Measurements from ENCODE around the gene RNF217. TPM values are rescaled to one million over a fixed set of nuclear protein-coding genes. Genes with fewer than 3 reads are reported as not detected.

The RNF217 gene
- total RNA-seq, 1 donor from 2014 or later = 25.5 TPM

- Histone ChIP-seq H3K27me3 (ENCODE audit: low read depth) (no peaks in the 10 kb centered on the region), H3K4me1 (no peaks in the 10 kb centered on the region), H3K4me3 (no peak overlapping the region), H3K36me3 (peaks cover 38% of the 10 kb centered on the region), H3K27ac (no peak overlapping the region), H3K9me3 (peaks cover 8% of the 10 kb centered on the region)
- DNase-seq (no peak), ATAC-seq (no peak)
- intact Hi-C loops (cut with DNase I) = no loop called here
- no peak for TF ChIP-seq CTCF (IDR thresholded peaks at IDR 0.05)
Observed at GRCh38 chr6:124974771-124975377, 12.6 kb downstream of the RNF217 start.

- Histone ChIP-seq H3K27me3 (ENCODE audit: low read depth) (no peaks in the 10 kb centered on the region), H3K9me3 (peaks cover 8% of the 10 kb centered on the region), H3K4me1 (no peaks in the 10 kb centered on the region), H3K36me3 (peaks cover 26% of the 10 kb centered on the region), H3K27ac (no peak overlapping the region), H3K4me3 (no peak overlapping the region)
- intact Hi-C loops (cut with DNase I) = no loop called here
- ATAC-seq (no peak), DNase-seq (no peak)
- no peak for TF ChIP-seq CTCF (IDR thresholded peaks at IDR 0.05)
Observed at GRCh38 chr6:124977067-124977908, 15.1 kb downstream of the RNF217 start.

DNA sequence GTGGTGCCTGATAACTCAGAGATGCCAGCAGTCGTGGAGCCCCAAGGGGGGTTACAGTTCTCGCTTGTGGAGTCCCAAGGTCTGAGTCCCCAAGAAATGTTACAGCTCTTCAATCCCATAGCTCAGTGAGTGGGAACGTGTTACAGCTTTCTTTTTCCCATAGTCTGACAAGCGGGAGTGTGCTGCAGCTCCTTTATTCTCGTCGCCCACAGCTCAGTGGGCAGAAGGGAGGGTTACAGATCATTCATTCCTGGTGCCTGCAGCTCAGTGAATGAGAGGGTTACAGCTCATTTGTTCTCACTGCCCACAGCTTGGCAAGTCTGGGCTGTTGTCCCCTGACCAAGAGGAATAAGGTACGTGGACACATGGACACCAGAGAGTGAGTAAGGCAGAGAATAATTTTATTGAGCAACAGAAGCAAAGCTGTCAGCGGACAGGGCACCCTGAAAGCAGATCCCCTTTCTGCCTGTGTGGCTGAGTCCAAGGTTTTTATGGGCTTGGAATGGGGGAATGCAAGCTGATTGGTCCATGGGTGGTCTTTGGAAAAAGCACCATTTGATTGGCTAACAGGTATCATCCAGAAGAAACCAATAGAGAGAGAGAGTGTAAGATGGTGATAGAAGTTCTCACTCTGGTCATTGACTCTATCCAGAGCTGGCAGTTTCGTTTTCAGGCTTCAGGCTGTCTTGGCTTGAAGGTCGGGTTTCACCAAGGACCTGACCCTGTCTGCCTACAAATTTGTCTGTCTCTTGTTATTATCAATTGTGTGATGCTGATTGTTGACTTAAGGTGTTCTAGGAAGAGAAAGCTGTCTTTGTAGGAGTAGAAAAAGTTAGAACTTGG lies 16.4 kb downstream of the RNF217 start:
- Histone ChIP-seq H3K27ac (no peak overlapping the region), H3K4me1 (no peaks in the 10 kb centered on the region), H3K4me3 (no peak overlapping the region), H3K27me3 (ENCODE audit: low read depth) (no peaks in the 10 kb centered on the region), H3K36me3 (peaks cover 15% of the 10 kb centered on the region), H3K9me3 (peaks cover 8% of the 10 kb centered on the region)
- intact Hi-C loops (cut with DNase I) = no loop called here
- ATAC-seq = no peak
- no peak for TF ChIP-seq CTCF (IDR thresholded peaks at IDR 0.05)
- no peak for DNase-seq

GRCh38 chr6:124979294-124979678 lies 17.0 kb downstream of the RNF217 start:
- H3K4me1 ChIP-seq = no peaks in the 10 kb centered on the region
- DNase-seq (no peak), ATAC-seq (no peak)
- peaks cover 8% of the 10 kb centered on the region for H3K9me3 ChIP-seq
- TF ChIP-seq CTCF (IDR thresholded peaks at IDR 0.05) = no peak
- intact Hi-C loops (cut with DNase I) = no loop called here
- no peak overlapping the region for H3K4me3 ChIP-seq
- no peaks in the 10 kb centered on the region for H3K27me3 ChIP-seq (ENCODE audit: low read depth)
- no peak overlapping the region for H3K27ac ChIP-seq
- H3K36me3 ChIP-seq = peaks cover 10% of the 10 kb centered on the region

- Histone ChIP-seq H3K9me3 (peaks cover 8% of the 10 kb centered on the region), H3K4me3 (no peak overlapping the region), H3K27me3 (ENCODE audit: low read depth) (no peaks in the 10 kb centered on the region), H3K27ac (no peak overlapping the region), H3K36me3 (peaks cover 10% of the 10 kb centered on the region), H3K4me1 (peaks cover 6% of the 10 kb centered on the region)
- no peak for TF ChIP-seq CTCF (IDR thresholded peaks at IDR 0.05)
- intact Hi-C loops (cut with DNase I) = no loop called here
- ATAC-seq = no peak
- no peak for DNase-seq
Observed at GRCh38 chr6:124982669-124983068, 20.4 kb downstream of the RNF217 start.
